WTC11 (cell line): ENCODE measurements around the gene COL4A1. TPM values are rescaled to one million over a fixed set of nuclear protein-coding genes. Genes with fewer than 3 reads are reported as not detected.

Experiments
- ATAC-seq: fragments of 200-7000 bp; cut with Tn5 transposase; 2 replicates; pipeline ENCODE4 v1.10.0; 2021; ENCODE audit warnings: mild to moderate bottlenecking, moderate library complexity
- CTCF ChIA-PET: fragments of 300-600 bp; sonication (Branson Sonifier 250); formaldehyde crosslinking; loops from one replicate; lab custom pipeline; 2021; ENCODE audit warnings: antibody characterized with exemption; lab: Charles Lee
- POLR2A ChIA-PET: fragments of 350-600 bp; sonication (Branson Sonifier 250); formaldehyde crosslinking; loops from one replicate; lab custom pipeline; 2021; ENCODE audit warnings: antibody characterized with exemption; lab: Charles Lee
- DNase-seq: peaks from one replicate; pipeline ENCODE4 v3.0.0; 2021; ENCODE audit warnings: low spot score
- H3K27ac Mint-ChIP-seq: 2 replicates; pipeline ENCODE4 v1.8.0; 2021; ENCODE audit warnings: mixed read lengths
- H3K27me3 Mint-ChIP-seq: 2 replicates; pipeline ENCODE4 v1.8.0; 2021; ENCODE audit warnings: low read depth, mild to moderate bottlenecking, moderate library complexity, mixed read lengths
- H3K36me3 Mint-ChIP-seq: 2 replicates; pipeline ENCODE4 v1.8.0; 2021; ENCODE audit warnings: mixed read lengths
- H3K4me1 Mint-ChIP-seq: 2 replicates; pipeline ENCODE4 v1.8.0; 2022; ENCODE audit warnings: mixed read lengths
- H3K4me3 Mint-ChIP-seq: 2 replicates; pipeline ENCODE4 v1.8.0; 2021; ENCODE audit warnings: mild to moderate bottlenecking, moderate library complexity, mixed read lengths
- H3K9me3 Mint-ChIP-seq: 2 replicates; pipeline ENCODE4 v1.8.0; 2021; ENCODE audit warnings: mixed read lengths
- ELF4 ChIP-seq: sonication (generic); formaldehyde crosslinking; IDR thresholded peaks from 2 replicates; pipeline ENCODE4 v1.8.1; 2022; ENCODE audit warnings: low read depth, mild to moderate bottlenecking, moderate library complexity, missing genetic modification reagents
- FOXP1 ChIP-seq: sonication (generic); formaldehyde crosslinking; IDR thresholded peaks from 2 replicates; pipeline ENCODE4 v1.8.0; 2022; ENCODE audit warnings: missing genetic modification reagents, mild to moderate bottlenecking, moderate library complexity, borderline replicate concordance
- HMGA2 ChIP-seq: fragments of 250-450 bp; sonication (Bioruptor Pico); IDR thresholded peaks from 2 replicates; pipeline ENCODE4 v1.4.0; 2021; ENCODE audit warnings: mild to moderate bottlenecking, moderate library complexity
- NFYB ChIP-seq: sonication (generic); formaldehyde crosslinking; conservative IDR thresholded peaks from 2 replicates; pipeline ENCODE4 v1.8.0; 2022; ENCODE audit warnings: low read depth, missing genetic modification reagents
- NR1H2 ChIP-seq: sonication (generic); formaldehyde crosslinking; IDR thresholded peaks from 2 replicates; pipeline ENCODE4 v1.9.0; 2021; ENCODE audit warnings: mild to moderate bottlenecking, moderate library complexity, missing genetic modification reagents
- RELA ChIP-seq: sonication (generic); formaldehyde crosslinking; IDR thresholded peaks from 2 replicates; pipeline ENCODE4 v1.8.1; 2022; ENCODE audit warnings: missing genetic modification reagents, mild to moderate bottlenecking, borderline replicate concordance
- TCF7 ChIP-seq: sonication (generic); formaldehyde crosslinking; IDR thresholded peaks from 2 replicates; pipeline ENCODE4 v1.8.0; 2022; ENCODE audit warnings: mild to moderate bottlenecking, low read depth, missing genetic modification reagents, moderate library complexity
- ZNF263 ChIP-seq: sonication (generic); formaldehyde crosslinking; IDR thresholded peaks from 2 replicates; pipeline ENCODE4 v1.8.1; 2022; ENCODE audit warnings: low read depth, mild to moderate bottlenecking, moderate library complexity, missing genetic modification reagents
- ZNF423 ChIP-seq: fragments of 250-450 bp; sonication (Bioruptor Pico); IDR thresholded peaks from 2 replicates; pipeline ENCODE4 v2.1.2; 2022; ENCODE audit warnings: mild to moderate bottlenecking, moderate library complexity
- total RNA-seq: library from RNA; stranded (reverse); gene quantifications from 3 replicates; pipeline ENCODE4 v1.2.3, GENCODE V29; 2021
- TF ChIP-seq, protein P1 (sequence below): sonication (generic); formaldehyde crosslinking; IDR thresholded peaks from 2 replicates; pipeline ENCODE4 v1.8.0; 2022; ENCODE audit warnings: missing genetic modification reagents
- TF ChIP-seq, protein P2 (sequence below): sonication (generic); formaldehyde crosslinking; IDR thresholded peaks from 2 replicates; pipeline ENCODE4 v1.8.1; 2023; ENCODE audit warnings: mild to moderate bottlenecking, moderate library complexity, missing genetic modification reagents
- TF ChIP-seq, protein P3 (sequence below): fragments of 250-450 bp; sonication (Bioruptor Pico); IDR thresholded peaks from 2 replicates; pipeline ENCODE4 v1.9.0; 2021; ENCODE audit warnings: moderate library complexity, mild to moderate bottlenecking, inconsistent platforms, borderline replicate concordance
- TF ChIP-seq, protein P4 (sequence below): sonication (generic); formaldehyde crosslinking; IDR thresholded peaks from 2 replicates; pipeline ENCODE4 v1.8.1; 2022; ENCODE audit warnings: missing genetic modification reagents, borderline replicate concordance
- TF ChIP-seq, protein P5 (sequence below): fragments of 250-450 bp; sonication (Bioruptor Pico); IDR thresholded peaks from 2 replicates; pipeline ENCODE4 v1.9.0; 2021; ENCODE audit warnings: mild to moderate bottlenecking
- TF ChIP-seq, protein P6 (sequence below): sonication (generic); formaldehyde crosslinking; IDR thresholded peaks from 2 replicates; pipeline ENCODE4 v1.8.1; 2022; ENCODE audit warnings: mild to moderate bottlenecking, missing genetic modification reagents, moderate library complexity, borderline replicate concordance
- TF ChIP-seq, protein P7 (sequence below): sonication (generic); formaldehyde crosslinking; IDR thresholded peaks from 2 replicates; pipeline ENCODE4 v1.8.0; 2023; ENCODE audit warnings: mild to moderate bottlenecking, missing genetic modification reagents

The COL4A1 gene
- total RNA-seq, 1 experiment from 2014 or later = 89.6 TPM

DNA sequence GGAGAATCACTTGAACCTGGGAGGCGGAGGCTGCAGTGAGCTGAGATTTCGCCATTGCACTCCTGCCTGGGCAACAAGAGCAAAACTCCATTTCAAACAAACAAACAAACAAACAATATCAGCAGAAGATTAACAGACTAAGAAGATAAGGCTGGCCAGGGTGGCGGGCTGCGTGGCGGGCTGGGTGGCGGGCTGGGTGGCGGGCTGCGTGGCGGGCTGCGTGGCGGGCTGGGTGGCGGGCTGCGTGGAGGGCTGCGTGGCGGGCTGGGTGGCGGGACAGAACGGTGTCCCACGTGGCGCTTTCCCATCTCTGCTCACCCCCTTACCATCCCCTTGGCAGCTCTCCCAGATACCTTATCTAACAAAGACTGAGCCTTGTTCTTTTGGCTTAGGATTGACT is 196.2 kb downstream of the COL4A1 start (continued):
- TF ChIP-seq, protein P1, sequence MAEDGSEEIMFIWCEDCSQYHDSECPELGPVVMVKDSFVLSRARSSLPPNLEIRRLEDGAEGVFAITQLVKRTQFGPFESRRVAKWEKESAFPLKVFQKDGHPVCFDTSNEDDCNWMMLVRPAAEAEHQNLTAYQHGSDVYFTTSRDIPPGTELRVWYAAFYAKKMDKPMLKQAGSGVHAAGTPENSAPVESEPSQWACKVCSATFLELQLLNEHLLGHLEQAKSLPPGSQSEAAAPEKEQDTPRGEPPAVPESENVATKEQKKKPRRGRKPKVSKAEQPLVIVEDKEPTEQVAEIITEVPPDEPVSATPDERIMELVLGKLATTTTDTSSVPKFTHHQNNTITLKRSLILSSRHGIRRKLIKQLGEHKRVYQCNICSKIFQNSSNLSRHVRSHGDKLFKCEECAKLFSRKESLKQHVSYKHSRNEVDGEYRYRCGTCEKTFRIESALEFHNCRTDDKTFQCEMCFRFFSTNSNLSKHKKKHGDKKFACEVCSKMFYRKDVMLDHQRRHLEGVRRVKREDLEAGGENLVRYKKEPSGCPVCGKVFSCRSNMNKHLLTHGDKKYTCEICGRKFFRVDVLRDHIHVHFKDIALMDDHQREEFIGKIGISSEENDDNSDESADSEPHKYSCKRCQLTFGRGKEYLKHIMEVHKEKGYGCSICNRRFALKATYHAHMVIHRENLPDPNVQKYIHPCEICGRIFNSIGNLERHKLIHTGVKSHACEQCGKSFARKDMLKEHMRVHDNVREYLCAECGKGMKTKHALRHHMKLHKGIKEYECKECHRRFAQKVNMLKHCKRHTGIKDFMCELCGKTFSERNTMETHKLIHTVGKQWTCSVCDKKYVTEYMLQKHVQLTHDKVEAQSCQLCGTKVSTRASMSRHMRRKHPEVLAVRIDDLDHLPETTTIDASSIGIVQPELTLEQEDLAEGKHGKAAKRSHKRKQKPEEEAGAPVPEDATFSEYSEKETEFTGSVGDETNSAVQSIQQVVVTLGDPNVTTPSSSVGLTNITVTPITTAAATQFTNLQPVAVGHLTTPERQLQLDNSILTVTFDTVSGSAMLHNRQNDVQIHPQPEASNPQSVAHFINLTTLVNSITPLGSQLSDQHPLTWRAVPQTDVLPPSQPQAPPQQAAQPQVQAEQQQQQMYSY (CRISPR knock-in tag) = no peak

DNA sequence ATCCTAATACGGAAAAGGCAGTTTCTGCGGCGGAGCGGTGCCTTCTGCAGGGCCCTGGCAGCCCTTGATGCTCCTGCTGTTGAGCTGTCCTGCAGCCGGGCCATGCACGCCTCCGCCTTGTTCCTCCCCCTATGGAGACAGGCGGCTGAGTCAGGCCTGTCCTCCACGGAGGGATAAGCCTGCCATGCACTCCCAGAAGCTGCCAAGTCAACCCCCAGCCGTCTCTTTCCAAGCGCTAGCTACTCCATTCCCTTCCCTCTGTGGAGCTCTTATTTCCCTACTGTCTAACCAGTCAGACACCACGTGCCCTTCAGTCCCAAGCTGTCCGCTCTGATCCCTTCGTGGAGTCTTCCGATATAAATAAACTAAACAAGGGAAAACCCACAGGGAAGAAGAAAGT is 197.0 kb downstream of the COL4A1 start:
- Mint-ChIP-seq H3K27ac (no peak overlapping the region), H3K27me3 (peaks cover under 1% of the 10 kb centered on the region), H3K4me1 (peaks cover 17% of the 10 kb centered on the region), H3K36me3 (no peaks in the 10 kb centered on the region), H3K4me3 (peak overlapping the region; percentile 2; the same call in 1 of the 2 replicates), H3K9me3 (no peaks in the 10 kb centered on the region)
- CTCF ChIA-PET = interaction anchor here (0.6 to 1.5 kb wide), 6 partner anchors 20 to 325 kb away, joined by 3 to 5 read pairs (median 3); no protein-coding TSS in a partner anchor
- ATAC-seq = peak; percentile 60
- POLR2A ChIA-PET = no interaction called here
- no peak for DNase-seq
- no peak for TF ChIP-seq ELF4 (CRISPR knock-in tag)
- TF ChIP-seq, protein P1 (CRISPR knock-in tag) = no peak
- TF ChIP-seq, protein P2, sequence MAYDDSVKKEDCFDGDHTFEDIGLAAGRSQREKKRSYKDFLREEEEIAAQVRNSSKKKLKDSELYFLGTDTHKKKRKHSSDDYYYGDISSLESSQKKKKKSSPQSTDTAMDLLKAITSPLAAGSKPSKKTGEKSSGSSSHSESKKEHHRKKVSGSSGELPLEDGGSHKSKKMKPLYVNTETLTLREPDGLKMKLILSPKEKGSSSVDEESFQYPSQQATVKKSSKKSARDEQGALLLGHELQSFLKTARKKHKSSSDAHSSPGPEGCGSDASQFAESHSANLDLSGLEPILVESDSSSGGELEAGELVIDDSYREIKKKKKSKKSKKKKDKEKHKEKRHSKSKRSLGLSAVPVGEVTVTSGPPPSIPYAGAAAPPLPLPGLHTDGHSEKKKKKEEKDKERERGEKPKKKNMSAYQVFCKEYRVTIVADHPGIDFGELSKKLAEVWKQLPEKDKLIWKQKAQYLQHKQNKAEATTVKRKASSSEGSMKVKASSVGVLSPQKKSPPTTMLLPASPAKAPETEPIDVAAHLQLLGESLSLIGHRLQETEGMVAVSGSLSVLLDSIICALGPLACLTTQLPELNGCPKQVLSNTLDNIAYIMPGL (CRISPR knock-in tag) = no peak
- no peak for TF ChIP-seq ZNF263 (CRISPR knock-in tag)
- TF ChIP-seq, protein P3, sequence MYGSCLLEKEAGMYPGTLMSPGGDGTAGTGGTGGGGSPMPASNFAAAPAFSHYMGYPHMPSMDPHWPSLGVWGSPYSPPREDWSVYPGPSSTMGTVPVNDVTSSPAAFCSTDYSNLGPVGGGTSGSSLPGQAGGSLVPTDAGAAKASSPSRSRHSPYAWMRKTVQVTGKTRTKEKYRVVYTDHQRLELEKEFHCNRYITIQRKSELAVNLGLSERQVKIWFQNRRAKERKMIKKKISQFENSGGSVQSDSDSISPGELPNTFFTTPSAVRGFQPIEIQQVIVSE (CRISPR knock-in tag) = no peak
- TF ChIP-seq, protein P4, sequence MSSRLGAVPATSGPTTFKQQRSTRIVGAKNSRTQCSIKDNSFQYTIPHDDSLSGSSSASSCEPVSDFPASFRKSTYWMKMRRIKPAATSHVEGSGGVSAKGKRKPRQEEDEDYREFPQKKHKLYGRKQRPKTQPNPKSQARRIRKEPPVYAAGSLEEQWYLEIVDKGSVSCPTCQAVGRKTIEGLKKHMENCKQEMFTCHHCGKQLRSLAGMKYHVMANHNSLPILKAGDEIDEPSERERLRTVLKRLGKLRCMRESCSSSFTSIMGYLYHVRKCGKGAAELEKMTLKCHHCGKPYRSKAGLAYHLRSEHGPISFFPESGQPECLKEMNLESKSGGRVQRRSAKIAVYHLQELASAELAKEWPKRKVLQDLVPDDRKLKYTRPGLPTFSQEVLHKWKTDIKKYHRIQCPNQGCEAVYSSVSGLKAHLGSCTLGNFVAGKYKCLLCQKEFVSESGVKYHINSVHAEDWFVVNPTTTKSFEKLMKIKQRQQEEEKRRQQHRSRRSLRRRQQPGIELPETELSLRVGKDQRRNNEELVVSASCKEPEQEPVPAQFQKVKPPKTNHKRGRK (CRISPR knock-in tag) = no peak
- TF ChIP-seq ZNF423 = no peak
- no peak for TF ChIP-seq HMGA2 (CRISPR knock-in tag)
- TF ChIP-seq NR1H2 (CRISPR knock-in tag) = no peak
- TF ChIP-seq, protein P5, sequence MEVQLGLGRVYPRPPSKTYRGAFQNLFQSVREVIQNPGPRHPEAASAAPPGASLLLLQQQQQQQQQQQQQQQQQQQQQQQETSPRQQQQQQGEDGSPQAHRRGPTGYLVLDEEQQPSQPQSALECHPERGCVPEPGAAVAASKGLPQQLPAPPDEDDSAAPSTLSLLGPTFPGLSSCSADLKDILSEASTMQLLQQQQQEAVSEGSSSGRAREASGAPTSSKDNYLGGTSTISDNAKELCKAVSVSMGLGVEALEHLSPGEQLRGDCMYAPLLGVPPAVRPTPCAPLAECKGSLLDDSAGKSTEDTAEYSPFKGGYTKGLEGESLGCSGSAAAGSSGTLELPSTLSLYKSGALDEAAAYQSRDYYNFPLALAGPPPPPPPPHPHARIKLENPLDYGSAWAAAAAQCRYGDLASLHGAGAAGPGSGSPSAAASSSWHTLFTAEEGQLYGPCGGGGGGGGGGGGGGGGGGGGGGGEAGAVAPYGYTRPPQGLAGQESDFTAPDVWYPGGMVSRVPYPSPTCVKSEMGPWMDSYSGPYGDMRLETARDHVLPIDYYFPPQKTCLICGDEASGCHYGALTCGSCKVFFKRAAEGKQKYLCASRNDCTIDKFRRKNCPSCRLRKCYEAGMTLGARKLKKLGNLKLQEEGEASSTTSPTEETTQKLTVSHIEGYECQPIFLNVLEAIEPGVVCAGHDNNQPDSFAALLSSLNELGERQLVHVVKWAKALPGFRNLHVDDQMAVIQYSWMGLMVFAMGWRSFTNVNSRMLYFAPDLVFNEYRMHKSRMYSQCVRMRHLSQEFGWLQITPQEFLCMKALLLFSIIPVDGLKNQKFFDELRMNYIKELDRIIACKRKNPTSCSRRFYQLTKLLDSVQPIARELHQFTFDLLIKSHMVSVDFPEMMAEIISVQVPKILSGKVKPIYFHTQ (CRISPR knock-in tag) = no peak
- TF ChIP-seq NFYB (CRISPR knock-in tag) = no peak
- TF ChIP-seq FOXP1 = no peak
- TF ChIP-seq, protein P6, sequence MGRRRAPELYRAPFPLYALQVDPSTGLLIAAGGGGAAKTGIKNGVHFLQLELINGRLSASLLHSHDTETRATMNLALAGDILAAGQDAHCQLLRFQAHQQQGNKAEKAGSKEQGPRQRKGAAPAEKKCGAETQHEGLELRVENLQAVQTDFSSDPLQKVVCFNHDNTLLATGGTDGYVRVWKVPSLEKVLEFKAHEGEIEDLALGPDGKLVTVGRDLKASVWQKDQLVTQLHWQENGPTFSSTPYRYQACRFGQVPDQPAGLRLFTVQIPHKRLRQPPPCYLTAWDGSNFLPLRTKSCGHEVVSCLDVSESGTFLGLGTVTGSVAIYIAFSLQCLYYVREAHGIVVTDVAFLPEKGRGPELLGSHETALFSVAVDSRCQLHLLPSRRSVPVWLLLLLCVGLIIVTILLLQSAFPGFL (CRISPR knock-in tag) = no peak
- TF ChIP-seq, protein P7, sequence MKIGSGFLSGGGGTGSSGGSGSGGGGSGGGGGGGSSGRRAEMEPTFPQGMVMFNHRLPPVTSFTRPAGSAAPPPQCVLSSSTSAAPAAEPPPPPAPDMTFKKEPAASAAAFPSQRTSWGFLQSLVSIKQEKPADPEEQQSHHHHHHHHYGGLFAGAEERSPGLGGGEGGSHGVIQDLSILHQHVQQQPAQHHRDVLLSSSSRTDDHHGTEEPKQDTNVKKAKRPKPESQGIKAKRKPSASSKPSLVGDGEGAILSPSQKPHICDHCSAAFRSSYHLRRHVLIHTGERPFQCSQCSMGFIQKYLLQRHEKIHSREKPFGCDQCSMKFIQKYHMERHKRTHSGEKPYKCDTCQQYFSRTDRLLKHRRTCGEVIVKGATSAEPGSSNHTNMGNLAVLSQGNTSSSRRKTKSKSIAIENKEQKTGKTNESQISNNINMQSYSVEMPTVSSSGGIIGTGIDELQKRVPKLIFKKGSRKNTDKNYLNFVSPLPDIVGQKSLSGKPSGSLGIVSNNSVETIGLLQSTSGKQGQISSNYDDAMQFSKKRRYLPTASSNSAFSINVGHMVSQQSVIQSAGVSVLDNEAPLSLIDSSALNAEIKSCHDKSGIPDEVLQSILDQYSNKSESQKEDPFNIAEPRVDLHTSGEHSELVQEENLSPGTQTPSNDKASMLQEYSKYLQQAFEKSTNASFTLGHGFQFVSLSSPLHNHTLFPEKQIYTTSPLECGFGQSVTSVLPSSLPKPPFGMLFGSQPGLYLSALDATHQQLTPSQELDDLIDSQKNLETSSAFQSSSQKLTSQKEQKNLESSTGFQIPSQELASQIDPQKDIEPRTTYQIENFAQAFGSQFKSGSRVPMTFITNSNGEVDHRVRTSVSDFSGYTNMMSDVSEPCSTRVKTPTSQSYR (CRISPR knock-in tag) = no peak
- TF ChIP-seq RELA (CRISPR knock-in tag) = no peak
- TF ChIP-seq TCF7 (CRISPR knock-in tag) = no peak
